IMR-90 (cell line): Measurements from ENCODE around the gene TRAPPC3L. TPM values are rescaled to one million over a fixed set of nuclear protein-coding genes. Genes with fewer than 3 reads are reported as not detected.

ENCODE experiments used
- ATAC-seq: fragments of 200-7000 bp; cut with Tn5 transposase; 2 replicates; pipeline ENCODE4 v1.9.1; 2020; ENCODE audit warnings: low read depth, mild to moderate bottlenecking, moderate library complexity
- BruUV-seq: library from RNA; stranded (reverse); fragments of 400-500 nt; replicated peaks from 2 replicates; lab custom pipeline; 2021; lab: Mats Ljungman, UMichigan
- CTCF ChIA-PET: fragments of 300-600 bp; formaldehyde crosslinking; extraction: SDS; loops from one replicate; lab custom pipeline; 2021; ENCODE audit warnings: antibody characterized with exemption; lab: Yijun Ruan, JAX
- POLR2A ChIA-PET: fragments of 300-600 bp; sonication (Branson Sonifier 250); formaldehyde crosslinking; loops from one replicate; lab custom pipeline; 2022; ENCODE audit warnings: antibody characterized with exemption; ENCODE audit not compliant: unreplicated experiment; lab: Charles Lee
- DNase-seq: peaks from one replicate; pipeline ENCODE4 v3.0.0; 2013
- H2AFZ ChIP-seq: replicated peaks from 2 replicates; pipeline ENCODE3; 2013; ENCODE audit warnings: low read length, mild to moderate bottlenecking; ENCODE audit not compliant: poor library complexity
- H2AK5ac ChIP-seq: 2 replicates; pipeline ENCODE4 v1.6.1; 2013; ENCODE audit warnings: low read depth, low read length, inconsistent platforms
- H2AK9ac ChIP-seq: replicated peaks from 2 replicates; pipeline ENCODE3; 2013; ENCODE audit warnings: mild to moderate bottlenecking, low read depth, low read length, moderate library complexity; ENCODE audit not compliant: poor library complexity
- H2BK120ac ChIP-seq: 2 replicates; pipeline ENCODE4 v1.6.1; 2013; ENCODE audit warnings: low read depth, low read length, inconsistent platforms
- H2BK15ac ChIP-seq: 3 replicates; pipeline ENCODE4 v1.6.1; 2013; ENCODE audit warnings: low read depth, low read length, inconsistent platforms
- H2BK20ac ChIP-seq: 2 replicates; pipeline ENCODE4 v1.6.1; 2013; ENCODE audit warnings: low read depth, mild to moderate bottlenecking, inconsistent platforms, low read length, moderate library complexity
- H2BK5ac ChIP-seq: 2 replicates; pipeline ENCODE4 v1.6.1; 2013; ENCODE audit warnings: mild to moderate bottlenecking, low read depth, low read length, inconsistent platforms; ENCODE audit not compliant: poor library complexity, severe bottlenecking
- H3K14ac ChIP-seq: replicated peaks from 2 replicates; pipeline ENCODE4 v1.6.1; 2013; ENCODE audit warnings: low read depth, low read length, inconsistent platforms
- H3K18ac ChIP-seq: 2 replicates; pipeline ENCODE4 v1.6.1; 2013; ENCODE audit warnings: low read depth, low read length, control low read depth
- H3K23ac ChIP-seq: 2 replicates; pipeline ENCODE4 v1.6.1; 2013; ENCODE audit warnings: low read depth, low read length, inconsistent platforms
- H3K27ac ChIP-seq: 2 replicates; pipeline ENCODE4 v1.5.1; 2013; ENCODE audit warnings: mild to moderate bottlenecking, control low read depth, low read length; ENCODE audit not compliant: insufficient read depth
- H3K27me3 ChIP-seq: 2 replicates; pipeline ENCODE4 v1.6.1; 2013; ENCODE audit warnings: low read length; ENCODE audit not compliant: control insufficient read depth, insufficient read depth
- H3K36me3 ChIP-seq: 2 replicates; pipeline ENCODE4 v1.6.1; 2013; ENCODE audit warnings: low read length, mixed read lengths; ENCODE audit not compliant: control insufficient read depth, insufficient read depth
- H3K4ac ChIP-seq: 2 replicates; pipeline ENCODE4 v1.6.1; 2013; ENCODE audit warnings: low read depth, low read length, inconsistent platforms
- H3K4me1 ChIP-seq: 2 replicates; pipeline ENCODE4 v1.6.1; 2013; ENCODE audit warnings: low read length, mixed read lengths; ENCODE audit not compliant: control insufficient read depth, insufficient read depth
- H3K4me2 ChIP-seq: 2 replicates; pipeline ENCODE4 v1.6.1; 2013; ENCODE audit warnings: low read depth, mild to moderate bottlenecking, control low read depth, low read length, moderate library complexity
- H3K4me3 ChIP-seq: 2 replicates; pipeline ENCODE4 v1.5.1; 2013; ENCODE audit warnings: low read depth, mild to moderate bottlenecking, control low read depth, low read length, moderate library complexity; ENCODE audit not compliant: insufficient read depth
- H3K56ac ChIP-seq: 2 replicates; pipeline ENCODE4 v1.6.1; 2013; ENCODE audit warnings: low read length, inconsistent platforms; ENCODE audit not compliant: insufficient read depth; ENCODE audit errors: extremely low read depth
- H3K79me1 ChIP-seq, 2 experiments: 2 replicates each; pipeline ENCODE4 v1.6.1; 2013; ENCODE audit warnings: low read length in 2 of 2, inconsistent platforms in 1 of 2, low read depth in 1 of 2
- H3K9ac ChIP-seq: 2 replicates; pipeline ENCODE4 v1.6.1; 2013; ENCODE audit warnings: low read depth, low read length, control low read depth
- H3K9me1 ChIP-seq: 2 replicates; pipeline ENCODE4 v1.6.1; 2013; ENCODE audit warnings: low read length, inconsistent platforms; ENCODE audit not compliant: insufficient read depth
- H3K9me3 ChIP-seq: 2 replicates; pipeline ENCODE4 v1.6.1; 2013; ENCODE audit warnings: low read length; ENCODE audit not compliant: control insufficient read depth, insufficient read depth
- H4K20me1 ChIP-seq: 2 replicates; pipeline ENCODE4 v1.6.1; 2013; ENCODE audit warnings: low read length, inconsistent platforms; ENCODE audit not compliant: insufficient read depth
- H4K5ac ChIP-seq: 2 replicates; pipeline ENCODE4 v1.6.1; 2013; ENCODE audit warnings: mild to moderate bottlenecking, low read depth, low read length, control low read depth
- H4K8ac ChIP-seq, 2 experiments: 2 replicates each; pipeline ENCODE4 v1.6.1; 2013; ENCODE audit warnings: low read depth in 2 of 2, low read length in 2 of 2, control low read depth in 1 of 2, inconsistent platforms in 1 of 2
- H4K91ac ChIP-seq: 2 replicates; pipeline ENCODE4 v1.6.1; 2013; ENCODE audit warnings: low read depth, low read length, inconsistent platforms; ENCODE audit not compliant: insufficient read depth
- CEBPB ChIP-seq: IDR thresholded peaks from 2 replicates; pipeline ENCODE4 v1.6.1; 2012; ENCODE audit warnings: low read depth, low read length, improper control_type of control experiment
- CTCF ChIP-seq: conservative IDR thresholded peaks from 2 replicates; pipeline ENCODE4 v1.5.1; 2012; ENCODE audit warnings: mild to moderate bottlenecking, low read depth, low read length, improper control_type of control experiment
- ELK1 ChIP-seq: fragments of 150-350 bp; IDR thresholded peaks from 2 replicates; pipeline ENCODE4 v1.6.1; 2016; ENCODE audit warnings: low read depth, mild to moderate bottlenecking, low read length, moderate library complexity, borderline replicate concordance
- MAFK ChIP-seq: IDR thresholded peaks from 2 replicates; pipeline ENCODE4 v1.6.1; 2012; ENCODE audit warnings: low read depth, low read length, improper control_type of control experiment
- MAZ ChIP-seq: IDR thresholded peaks from 2 replicates; pipeline ENCODE4 v1.6.1; 2012; ENCODE audit warnings: low read depth, mild to moderate bottlenecking, low read length, improper control_type of control experiment, moderate library complexity, borderline replicate concordance
- MXI1 ChIP-seq: IDR thresholded peaks from 2 replicates; pipeline ENCODE4 v1.6.1; 2012; ENCODE audit warnings: low read depth, mild to moderate bottlenecking, low read length, moderate library complexity, borderline replicate concordance
- POLR2A ChIP-seq: IDR thresholded peaks from 2 replicates; pipeline ENCODE4 v1.6.1; 2012; ENCODE audit warnings: mild to moderate bottlenecking, low read depth, low read length
- RAD21 ChIP-seq: IDR thresholded peaks from 2 replicates; pipeline ENCODE4 v1.6.1; 2012; ENCODE audit warnings: low read length, improper control_type of control experiment
- RCOR1 ChIP-seq: IDR thresholded peaks from 2 replicates; pipeline ENCODE4 v1.6.1; 2012; ENCODE audit warnings: mild to moderate bottlenecking, low read length, improper control_type of control experiment; ENCODE audit not compliant: insufficient replicate concordance
- RFX5 ChIP-seq: IDR thresholded peaks from 2 replicates; pipeline ENCODE4 v1.8.0; 2012; ENCODE audit warnings: low read depth, mild to moderate bottlenecking, low read length, moderate library complexity
- SMC3 ChIP-seq: fragments of 150-350 bp; IDR thresholded peaks from 2 replicates; pipeline ENCODE4 v1.6.1; 2016; ENCODE audit warnings: low read depth, mild to moderate bottlenecking, antibody characterized with exemption, low read length, moderate library complexity
- dilution Hi-C: fragments of 300-500 bp; cut with HindIII; formaldehyde crosslinking; loops from one replicate; pipeline ENCODE4 v1.14.3; 2018; ENCODE audit warnings: low sequenced_read_pairs; ENCODE audit not compliant: unreplicated experiment
- in situ Hi-C: fragments of 300-500 bp; cut with MboI; formaldehyde crosslinking; loops from 3 replicates; pipeline ENCODE4 v1.14.3; 2019; ENCODE audit warnings: low sequenced_read_pairs, inconsistent platforms, mixed read lengths
- intact Hi-C: fragments of 100-400 bp; cut with micrococcal nuclease; formaldehyde crosslinking; loops from 2 replicates; pipeline ENCODE4 v1.10.0; 2022
- polyA plus RNA-seq, 3 experiments: library from polyadenylated mRNA; depleted of rRNA; stranded (reverse); fragments of >200 nt; gene quantifications; 2 replicates each; pipeline ENCODE4 v1.2.3, GENCODE V29; 2012; ENCODE audit warnings: low replicate concordance in 1 of 3
- total RNA-seq: library from RNA; depleted of rRNA; stranded (reverse); fragments of >200 nt; gene quantifications from 2 replicates; pipeline ENCODE4 v1.2.3, GENCODE V29; 2012
- TF ChIP-seq, protein P1 (sequence below): fragments of 150-350 bp; IDR thresholded peaks from 2 replicates; pipeline ENCODE4 v1.6.1; 2017; ENCODE audit warnings: mild to moderate bottlenecking, antibody characterized with exemption, low read length, low read depth

Gene TRAPPC3L
- total and polyA plus RNA-seq, 2 of the 4 experiments (the other 2 are of a cell fraction), result 0.03 TPM; not detected in 1

- no peak overlapping the region for H4K8ac ChIP-seq
- H3K56ac ChIP-seq, result no peak overlapping the region
- H3K23ac ChIP-seq, result no peak overlapping the region
- no peak overlapping the region for H3K4ac ChIP-seq
- no peak overlapping the region for H2AK5ac ChIP-seq
- no peak overlapping the region for H2AK9ac ChIP-seq
- DNase-seq, result no peak
- H2BK15ac ChIP-seq, result no peak overlapping the region
- no peak overlapping the region for H3K4me3 ChIP-seq
- CTCF ChIA-PET, result no interaction called here
- H4K91ac ChIP-seq, result no peak overlapping the region
- H3K9ac ChIP-seq, result no peak overlapping the region
- H2AFZ ChIP-seq, result no peak overlapping the region
- no peak overlapping the region for H3K14ac ChIP-seq
- intact Hi-C loops (no loop called here), dilution Hi-C loops (no loop called here), in situ Hi-C loops (no loop called here)
- no peaks in the 10 kb centered on the region for H3K36me3 ChIP-seq
- H3K9me1 ChIP-seq, result peaks cover 3% of the 10 kb centered on the region
- H3K27me3 ChIP-seq, result no peaks in the 10 kb centered on the region
- no peak overlapping the region for H3K18ac ChIP-seq
- no peak overlapping the region for H2BK120ac ChIP-seq
- no peak for ATAC-seq
- POLR2A ChIA-PET, result no interaction called here
- H4K5ac ChIP-seq, result no peak overlapping the region
- no peaks in the 10 kb centered on the region for H4K20me1 ChIP-seq
- H2BK20ac ChIP-seq, result no peak overlapping the region
- BruUV-seq, result no TSS peak
- peaks cover 4% of the 10 kb centered on the region for H3K4me1 ChIP-seq
- TF ChIP-seq SMC3 (no peak), POLR2A (no peak), RCOR1 (no peak), ELK1 (no peak), RAD21 (no peak), MAFK (no peak), MAZ (no peak), RFX5 (no peak), CTCF (no peak), MXI1 (no peak), CEBPB (no peak)
- TF ChIP-seq, protein P1, sequence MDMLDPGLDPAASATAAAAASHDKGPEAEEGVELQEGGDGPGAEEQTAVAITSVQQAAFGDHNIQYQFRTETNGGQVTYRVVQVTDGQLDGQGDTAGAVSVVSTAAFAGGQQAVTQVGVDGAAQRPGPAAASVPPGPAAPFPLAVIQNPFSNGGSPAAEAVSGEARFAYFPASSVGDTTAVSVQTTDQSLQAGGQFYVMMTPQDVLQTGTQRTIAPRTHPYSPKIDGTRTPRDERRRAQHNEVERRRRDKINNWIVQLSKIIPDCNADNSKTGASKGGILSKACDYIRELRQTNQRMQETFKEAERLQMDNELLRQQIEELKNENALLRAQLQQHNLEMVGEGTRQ, result no peak
- no peak overlapping the region for H3K27ac ChIP-seq
- no peaks in the 10 kb centered on the region for H3K9me3 ChIP-seq
- peaks cover 7 to 12% of the 10 kb centered on the region in 2 experiments; a peak in 3 of 4 replicates for H3K79me1 ChIP-seq
- no peak overlapping the region for H3K4me2 ChIP-seq
- no peak overlapping the region for H2BK5ac ChIP-seq
These were observed 37.0 kb downstream of the TRAPPC3L start for GRCh38 chr6:116508527-116508926.
